ENCODE results near the gene TIAM1. TPM values are rescaled to one million over a fixed set of nuclear protein-coding genes. Genes with fewer than 3 reads are reported as not detected.

Gene TIAM1
- total RNA-seq, 1 donor from 2014 or later = 16.7 TPM

DNA sequence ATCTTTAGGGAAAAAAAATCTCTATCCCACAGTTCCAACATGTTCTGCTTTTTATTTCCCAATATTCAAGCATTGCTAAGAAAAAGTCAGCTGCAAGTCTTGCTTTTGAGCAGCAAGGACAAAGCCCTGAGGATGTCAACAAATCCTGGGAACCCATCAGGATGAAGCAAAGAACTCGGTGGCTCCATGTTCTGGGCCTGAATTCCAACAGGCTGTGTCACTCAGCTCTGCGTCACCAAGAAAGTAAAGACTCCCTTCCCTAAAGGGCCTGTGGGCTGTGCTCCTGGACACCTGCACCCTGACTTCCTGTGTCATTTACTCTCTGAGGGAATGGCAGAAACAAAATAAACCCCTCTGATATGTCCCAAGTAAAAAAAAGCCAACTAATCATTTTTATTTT, 95.5 kb downstream of the TIAM1 start:
- peaks cover 18% of the 10 kb centered on the region for H3K4me1 Mint-ChIP-seq (ENCODE audit: unreplicated experiment)
- peaks cover 4% of the 10 kb centered on the region for H3K9me3 Mint-ChIP-seq (ENCODE audit: unreplicated experiment)
- no peak overlapping the region for H3K4me3 Mint-ChIP-seq (ENCODE audit: unreplicated experiment)
- peaks cover 20% of the 10 kb centered on the region for H3K36me3 Mint-ChIP-seq (ENCODE audit: unreplicated experiment)
- no peak for DNase-seq (ENCODE audit: extremely low spot score, unreplicated experiment)
- no peaks in the 10 kb centered on the region for H3K27me3 Mint-ChIP-seq (ENCODE audit: unreplicated experiment)
- H3K27ac Mint-ChIP-seq (ENCODE audit: unreplicated experiment) = peak overlapping the region; percentile 64
- TF ChIP-seq, protein P1, sequence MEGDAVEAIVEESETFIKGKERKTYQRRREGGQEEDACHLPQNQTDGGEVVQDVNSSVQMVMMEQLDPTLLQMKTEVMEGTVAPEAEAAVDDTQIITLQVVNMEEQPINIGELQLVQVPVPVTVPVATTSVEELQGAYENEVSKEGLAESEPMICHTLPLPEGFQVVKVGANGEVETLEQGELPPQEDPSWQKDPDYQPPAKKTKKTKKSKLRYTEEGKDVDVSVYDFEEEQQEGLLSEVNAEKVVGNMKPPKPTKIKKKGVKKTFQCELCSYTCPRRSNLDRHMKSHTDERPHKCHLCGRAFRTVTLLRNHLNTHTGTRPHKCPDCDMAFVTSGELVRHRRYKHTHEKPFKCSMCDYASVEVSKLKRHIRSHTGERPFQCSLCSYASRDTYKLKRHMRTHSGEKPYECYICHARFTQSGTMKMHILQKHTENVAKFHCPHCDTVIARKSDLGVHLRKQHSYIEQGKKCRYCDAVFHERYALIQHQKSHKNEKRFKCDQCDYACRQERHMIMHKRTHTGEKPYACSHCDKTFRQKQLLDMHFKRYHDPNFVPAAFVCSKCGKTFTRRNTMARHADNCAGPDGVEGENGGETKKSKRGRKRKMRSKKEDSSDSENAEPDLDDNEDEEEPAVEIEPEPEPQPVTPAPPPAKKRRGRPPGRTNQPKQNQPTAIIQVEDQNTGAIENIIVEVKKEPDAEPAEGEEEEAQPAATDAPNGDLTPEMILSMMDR (IDR thresholded peaks at IDR 0.05) = no peak

DNA sequence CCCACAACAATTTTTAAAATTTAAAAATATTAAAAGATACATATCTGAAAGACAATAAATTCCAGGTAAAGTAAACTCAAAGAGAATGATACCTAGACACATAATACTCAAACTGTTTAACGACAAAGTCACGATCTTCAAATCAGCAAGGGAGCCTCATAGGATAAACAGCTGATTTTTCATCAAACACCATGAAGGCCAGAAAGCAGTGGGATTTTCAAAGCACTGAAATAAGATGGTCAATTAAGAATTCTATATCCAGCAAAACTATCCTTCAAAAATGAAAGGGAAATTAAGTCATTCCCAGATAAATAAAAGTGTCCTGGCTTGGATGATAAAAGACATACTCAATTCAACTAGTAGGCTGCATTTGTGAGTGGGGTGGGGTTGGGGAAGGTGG, 100.5 kb downstream of the TIAM1 start:
- Mint-ChIP-seq H3K27me3 (ENCODE audit: unreplicated experiment) (no peaks in the 10 kb centered on the region), H3K27ac (ENCODE audit: unreplicated experiment) (no peak overlapping the region), H3K36me3 (ENCODE audit: unreplicated experiment) (peaks cover 40% of the 10 kb centered on the region), H3K9me3 (ENCODE audit: unreplicated experiment) (peaks cover 20% of the 10 kb centered on the region), H3K4me3 (ENCODE audit: unreplicated experiment) (no peak overlapping the region), H3K4me1 (ENCODE audit: unreplicated experiment) (peaks cover 14% of the 10 kb centered on the region)
- no peak for DNase-seq (ENCODE audit: extremely low spot score, unreplicated experiment)
- TF ChIP-seq, protein P1 (IDR thresholded peaks at IDR 0.05) = no peak

DNA sequence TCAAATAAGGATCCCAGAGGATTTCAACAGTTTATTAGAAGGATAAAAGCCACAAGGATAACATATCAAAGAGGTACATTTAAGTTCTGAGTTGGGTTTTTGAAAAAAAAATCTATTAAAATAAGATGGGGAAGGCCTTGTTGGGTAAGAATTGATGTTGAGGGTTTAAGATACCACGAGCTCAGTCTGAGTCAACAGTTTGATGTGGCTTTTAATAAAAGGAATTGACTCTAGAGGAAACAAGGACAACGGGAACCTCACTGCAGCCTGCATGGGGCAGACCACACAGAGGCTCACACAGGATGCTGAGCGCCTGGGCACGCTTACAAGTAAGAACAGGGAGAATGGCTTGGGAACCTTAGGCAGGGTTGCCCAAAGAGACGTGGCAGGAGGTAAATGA, 107.5 kb downstream of the TIAM1 start:
- no peak for DNase-seq (ENCODE audit: extremely low spot score, unreplicated experiment)
- Mint-ChIP-seq H3K36me3 (ENCODE audit: unreplicated experiment) (peaks cover 18% of the 10 kb centered on the region), H3K4me1 (ENCODE audit: unreplicated experiment) (peaks cover 2% of the 10 kb centered on the region), H3K4me3 (ENCODE audit: unreplicated experiment) (no peak overlapping the region), H3K9me3 (ENCODE audit: unreplicated experiment) (peaks cover 20% of the 10 kb centered on the region), H3K27ac (ENCODE audit: unreplicated experiment) (no peak overlapping the region), H3K27me3 (ENCODE audit: unreplicated experiment) (no peaks in the 10 kb centered on the region)
- TF ChIP-seq, protein P1 (IDR thresholded peaks at IDR 0.05) = no peak

DNA sequence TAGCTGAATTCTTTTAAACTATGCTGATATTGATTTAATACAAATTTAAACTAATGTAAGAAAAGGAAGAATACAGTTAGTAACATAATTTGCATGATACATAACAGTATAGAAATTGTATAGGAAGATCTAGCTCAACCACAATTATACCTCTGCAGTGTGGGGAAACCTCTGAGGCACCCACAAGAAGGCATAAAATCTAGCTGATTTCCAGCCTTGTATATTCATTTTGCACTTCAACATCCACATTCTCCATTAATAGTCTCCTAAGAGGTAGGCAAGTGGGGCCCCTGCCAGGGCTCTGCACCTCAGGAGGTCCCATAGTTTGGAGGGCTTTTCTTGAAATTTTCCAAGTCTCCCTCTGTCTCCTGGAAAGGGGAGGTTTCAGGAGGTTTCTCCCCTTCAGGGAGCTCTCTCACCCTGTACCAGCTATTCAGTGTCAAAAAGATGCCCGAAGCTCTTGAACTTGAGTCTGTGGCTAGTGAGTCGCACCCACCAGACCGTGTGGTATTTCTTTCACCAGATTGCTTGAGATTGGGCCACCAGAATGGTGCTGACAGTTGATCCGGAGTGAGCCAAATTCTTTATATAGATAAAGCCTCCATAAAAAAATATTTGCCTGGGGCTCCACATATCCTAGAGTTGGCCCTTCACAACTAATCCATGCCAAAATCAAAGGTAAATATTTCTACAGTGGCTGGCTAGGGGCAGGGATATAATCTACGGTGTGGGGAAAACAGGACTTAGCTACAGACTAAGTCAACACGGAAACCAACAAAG, 108.2 kb downstream of the TIAM1 start:
- Mint-ChIP-seq H3K9me3 (ENCODE audit: unreplicated experiment) (peaks cover 13% of the 10 kb centered on the region), H3K27me3 (ENCODE audit: unreplicated experiment) (no peaks in the 10 kb centered on the region), H3K4me1 (ENCODE audit: unreplicated experiment) (peaks cover 2% of the 10 kb centered on the region), H3K36me3 (ENCODE audit: unreplicated experiment) (peaks cover 12% of the 10 kb centered on the region), H3K27ac (ENCODE audit: unreplicated experiment) (no peak overlapping the region), H3K4me3 (ENCODE audit: unreplicated experiment) (no peak overlapping the region)
- TF ChIP-seq, protein P1 (IDR thresholded peaks at IDR 0.05) = no peak
- DNase-seq (ENCODE audit: extremely low spot score, unreplicated experiment) = no peak

DNA sequence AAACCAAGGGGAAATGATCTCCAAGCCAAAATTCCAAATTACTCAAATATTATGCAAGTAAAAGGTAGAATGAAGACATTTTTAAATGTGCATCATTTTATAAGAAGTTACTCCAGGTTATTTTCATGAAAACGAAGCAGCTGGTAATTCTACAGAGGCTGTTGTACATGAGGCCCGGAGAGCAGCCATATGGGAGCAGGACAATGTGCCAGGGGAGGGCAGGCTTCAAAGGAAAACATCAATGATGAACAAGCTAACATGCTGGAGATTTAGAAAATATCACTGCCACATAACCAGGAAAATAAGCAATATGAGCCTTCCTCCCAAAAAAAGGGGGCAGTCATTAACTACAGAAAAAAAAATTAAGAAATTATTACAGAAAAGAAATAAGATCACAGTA, 109.1 kb downstream of the TIAM1 start:
- Mint-ChIP-seq H3K36me3 (ENCODE audit: unreplicated experiment) (peaks cover 6% of the 10 kb centered on the region), H3K27ac (ENCODE audit: unreplicated experiment) (no peak overlapping the region), H3K27me3 (ENCODE audit: unreplicated experiment) (no peaks in the 10 kb centered on the region), H3K4me1 (ENCODE audit: unreplicated experiment) (peaks cover 2% of the 10 kb centered on the region), H3K4me3 (ENCODE audit: unreplicated experiment) (no peak overlapping the region), H3K9me3 (ENCODE audit: unreplicated experiment) (peaks cover 7% of the 10 kb centered on the region)
- no peak for DNase-seq (ENCODE audit: extremely low spot score, unreplicated experiment)
- TF ChIP-seq, protein P1 (IDR thresholded peaks at IDR 0.05) = no peak
